Measurements from ENCODE around the gene PTPA.

Gene PTPA

DNA sequence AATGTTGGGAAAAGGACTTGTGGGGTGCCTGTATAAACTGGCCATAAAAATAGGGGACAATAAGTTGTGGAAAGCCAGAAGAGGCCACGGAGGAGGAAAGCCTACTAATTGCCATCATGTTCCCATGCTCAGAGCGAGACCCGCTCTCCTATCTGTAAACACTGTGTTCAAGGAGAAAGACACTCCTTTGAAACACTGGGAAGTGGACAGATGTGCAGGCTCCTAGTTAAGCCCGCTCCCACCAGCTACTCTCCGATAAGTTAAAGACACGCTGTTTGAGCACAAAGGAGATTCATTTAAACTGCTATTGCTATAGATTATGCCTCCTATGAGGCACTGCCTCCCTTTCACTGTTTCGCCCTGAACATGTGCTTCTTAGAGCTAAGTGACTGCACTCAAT, 9.9 kb upstream of the PTPA start (continued):
- TF ChIP-seq ZNF302 (tag by site-specific recombination; IDR thresholded peaks at IDR 0.05; ENCODE audit: low read depth), result no peak
- no peak for TF ChIP-seq ZNF624 (tag by site-specific recombination; IDR thresholded peaks at IDR 0.05)
- no peak for TF ChIP-seq ZNF335 (tag by site-specific recombination; conservative IDR thresholded peaks at IDR 0.05)
- no peak for TF ChIP-seq GLI2 (tag by site-specific recombination; IDR thresholded peaks at IDR 0.05; ENCODE audit: borderline replicate concordance, low read depth)
- no peak for TF ChIP-seq BCL11B (tag by site-specific recombination; IDR thresholded peaks at IDR 0.05; ENCODE audit: low read depth)
- no peak for TF ChIP-seq WT1 (tag by site-specific recombination; IDR thresholded peaks at IDR 0.05)

DNA sequence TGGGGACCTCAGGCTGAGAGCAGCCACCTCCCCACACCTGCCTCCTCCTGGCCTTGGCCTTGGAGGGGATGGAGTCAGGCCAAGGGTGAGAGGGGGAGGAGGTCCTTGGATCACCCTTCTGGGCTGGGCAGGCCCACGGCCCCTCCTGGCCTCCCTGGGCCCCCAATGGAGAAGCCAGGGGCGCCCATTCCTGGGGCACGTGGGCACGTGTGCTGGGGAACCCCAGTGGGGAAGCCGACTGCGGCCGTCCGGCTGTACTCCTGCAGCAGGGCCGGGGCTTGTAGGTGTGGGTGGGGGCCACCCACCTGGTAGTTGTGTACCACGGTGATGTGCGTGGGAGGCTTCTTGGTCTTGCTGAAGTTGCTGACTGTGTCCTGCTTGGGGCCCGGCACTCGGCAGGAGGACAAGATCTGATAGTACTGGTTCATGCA, 9.1 kb upstream of the PTPA start:
- no peak overlapping the region for H3K27ac ChIP-seq (ENCODE audit: extremely low read depth, low read depth, low read length)
- H3K9me3 ChIP-seq (ENCODE audit: control insufficient read depth, insufficient read depth, low read depth, low read length), result no peaks in the 10 kb centered on the region
- no peak overlapping the region for H3K4me3 ChIP-seq (ENCODE audit: low read depth, low read length)
- no peak for TF ChIP-seq ZNF830 (tag by site-specific recombination; IDR thresholded peaks at IDR 0.05; ENCODE audit: low read depth)
- TF ChIP-seq EGR2 (tag by site-specific recombination; IDR thresholded peaks at IDR 0.05; ENCODE audit: low read depth), result peak; percentile 93
- 0 out of 2 replicates have a peak, but pooled peaks have one; percentile 18 for TF ChIP-seq GLIS1 (tag by site-specific recombination; IDR thresholded peaks at IDR 0.05)
- TF ChIP-seq, protein P1, sequence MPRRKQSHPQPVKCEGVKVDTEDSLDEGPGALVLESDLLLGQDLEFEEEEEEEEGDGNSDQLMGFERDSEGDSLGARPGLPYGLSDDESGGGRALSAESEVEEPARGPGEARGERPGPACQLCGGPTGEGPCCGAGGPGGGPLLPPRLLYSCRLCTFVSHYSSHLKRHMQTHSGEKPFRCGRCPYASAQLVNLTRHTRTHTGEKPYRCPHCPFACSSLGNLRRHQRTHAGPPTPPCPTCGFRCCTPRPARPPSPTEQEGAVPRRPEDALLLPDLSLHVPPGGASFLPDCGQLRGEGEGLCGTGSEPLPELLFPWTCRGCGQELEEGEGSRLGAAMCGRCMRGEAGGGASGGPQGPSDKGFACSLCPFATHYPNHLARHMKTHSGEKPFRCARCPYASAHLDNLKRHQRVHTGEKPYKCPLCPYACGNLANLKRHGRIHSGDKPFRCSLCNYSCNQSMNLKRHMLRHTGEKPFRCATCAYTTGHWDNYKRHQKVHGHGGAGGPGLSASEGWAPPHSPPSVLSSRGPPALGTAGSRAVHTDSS (tag by site-specific recombination; IDR thresholded peaks at IDR 0.05), result no peak
- TF ChIP-seq, protein P2, sequence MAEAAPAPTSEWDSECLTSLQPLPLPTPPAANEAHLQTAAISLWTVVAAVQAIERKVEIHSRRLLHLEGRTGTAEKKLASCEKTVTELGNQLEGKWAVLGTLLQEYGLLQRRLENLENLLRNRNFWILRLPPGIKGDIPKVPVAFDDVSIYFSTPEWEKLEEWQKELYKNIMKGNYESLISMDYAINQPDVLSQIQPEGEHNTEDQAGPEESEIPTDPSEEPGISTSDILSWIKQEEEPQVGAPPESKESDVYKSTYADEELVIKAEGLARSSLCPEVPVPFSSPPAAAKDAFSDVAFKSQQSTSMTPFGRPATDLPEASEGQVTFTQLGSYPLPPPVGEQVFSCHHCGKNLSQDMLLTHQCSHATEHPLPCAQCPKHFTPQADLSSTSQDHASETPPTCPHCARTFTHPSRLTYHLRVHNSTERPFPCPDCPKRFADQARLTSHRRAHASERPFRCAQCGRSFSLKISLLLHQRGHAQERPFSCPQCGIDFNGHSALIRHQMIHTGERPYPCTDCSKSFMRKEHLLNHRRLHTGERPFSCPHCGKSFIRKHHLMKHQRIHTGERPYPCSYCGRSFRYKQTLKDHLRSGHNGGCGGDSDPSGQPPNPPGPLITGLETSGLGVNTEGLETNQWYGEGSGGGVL (tag by site-specific recombination; IDR thresholded peaks at IDR 0.05), result no peak
- TF ChIP-seq ZFHX2 (tag by site-specific recombination; conservative IDR thresholded peaks at IDR 0.05), result peak; percentile 95
- no peak for TF ChIP-seq ZNF157 (tag by site-specific recombination; IDR thresholded peaks at IDR 0.05)
- TF ChIP-seq ZNF416 (tag by site-specific recombination; IDR thresholded peaks at IDR 0.05), result no peak
- POLR2A ChIA-PET, result no interaction called here
- peaks cover 0 to 10% of the 10 kb centered on the region in 2 experiments; a peak in 1 of 3 replicates for H3K36me3 ChIP-seq (ENCODE audit: control insufficient read depth in 2 of 2, insufficient read depth in 1 of 2, low read length in 2 of 2)
- no peaks in the 10 kb centered on the region for H3K4me1 ChIP-seq (ENCODE audit: control insufficient read depth, insufficient read depth, low read length)
- CTCF ChIA-PET, result no interaction called here

DNA sequence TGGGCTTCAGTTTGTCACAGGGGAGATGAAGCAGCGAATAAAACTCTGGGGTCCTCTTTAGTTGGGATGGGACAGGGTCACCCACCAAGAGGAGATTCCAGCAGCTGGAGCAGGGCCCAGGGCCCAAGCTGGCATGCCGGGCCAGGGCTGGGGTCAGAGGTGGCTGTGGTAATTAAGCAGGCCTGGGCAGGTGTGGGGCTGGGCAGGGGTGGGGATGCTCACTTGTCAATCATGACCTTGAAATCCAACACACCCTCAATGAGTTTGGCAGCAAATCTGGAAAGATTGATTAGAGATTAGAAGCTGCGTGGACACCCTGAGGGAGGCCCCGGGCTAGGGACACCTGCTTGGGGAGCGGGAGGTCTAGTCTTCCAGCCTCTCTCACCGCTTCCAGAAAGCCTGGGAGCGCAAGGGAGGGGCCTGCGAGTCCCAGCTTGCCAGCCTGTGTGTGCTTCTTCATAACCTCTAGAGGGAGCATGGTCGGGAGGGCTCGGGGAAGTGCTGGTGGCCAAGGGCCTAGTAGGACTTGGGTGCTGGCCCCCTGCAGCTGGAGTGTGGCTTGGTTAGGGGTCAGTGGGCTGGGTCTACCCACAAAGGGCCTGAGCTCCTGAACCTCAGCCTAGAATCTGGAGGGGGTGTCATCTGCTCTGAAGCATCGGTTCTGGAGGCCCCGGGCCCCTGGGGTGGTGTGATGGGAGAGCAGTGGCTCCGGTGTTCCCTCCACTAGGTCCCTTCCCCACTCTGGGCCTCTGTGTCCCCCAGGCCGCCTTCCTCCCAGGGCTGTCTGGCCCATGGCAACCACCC, 8.2 kb upstream of the PTPA start:
- Histone ChIP-seq H3K4me3 (ENCODE audit: low read depth, low read length) (no peak overlapping the region), H3K27ac (ENCODE audit: extremely low read depth, low read depth, low read length) (no peak overlapping the region), H3K9me3 (ENCODE audit: control insufficient read depth, insufficient read depth, low read depth, low read length) (no peaks in the 10 kb centered on the region), H3K4me1 (ENCODE audit: control insufficient read depth, insufficient read depth, low read length) (no peaks in the 10 kb centered on the region), H3K36me3 (ENCODE audit: control insufficient read depth in 2 of 2, insufficient read depth in 1 of 2, low read length in 2 of 2) (peaks cover 0 to 14% of the 10 kb centered on the region in 2 experiments; a peak in 1 of 3 replicates)
- ChIA-PET POLR2A (interaction anchor here (1.0 to 1.2 kb wide), 2 partner anchors 9 to 29 kb away, joined by 3 to 5 read pairs; partner anchors contain the start of gene PTPA), CTCF (interaction anchor here (0.6 to 1.2 kb wide), 4 partner anchors 25 to 518 kb away, joined by 3 to 4 read pairs (median 3); no protein-coding TSS in a partner anchor)
- TF ChIP-seq ZBTB20 (tag by site-specific recombination; IDR thresholded peaks at IDR 0.05) (no peak), ZNF341 (tag by site-specific recombination; IDR thresholded peaks at IDR 0.05; ENCODE audit: low read depth) (peak; percentile 65), ZNF311 (tag by site-specific recombination; IDR thresholded peaks at IDR 0.05; ENCODE audit: borderline replicate concordance) (no peak), ZSCAN16 (tag by site-specific recombination; IDR thresholded peaks at IDR 0.05) (no peak), ZNF423 (tag by site-specific recombination; IDR thresholded peaks at IDR 0.05) (no peak), IKZF3 (tag by site-specific recombination; IDR thresholded peaks at IDR 0.05) (0 out of 2 replicates have a peak, but pooled peaks have one; percentile 26), ZIC2 (tag by site-specific recombination; IDR thresholded peaks at IDR 0.05) (peak; percentile 20; the same call in 1 of the 2 replicates), ZSCAN23 (tag by site-specific recombination; IDR thresholded peaks at IDR 0.05) (no peak), GLIS2 (tag by site-specific recombination; IDR thresholded peaks at IDR 0.05) (peak; percentile 77)
- TF ChIP-seq, protein P3, sequence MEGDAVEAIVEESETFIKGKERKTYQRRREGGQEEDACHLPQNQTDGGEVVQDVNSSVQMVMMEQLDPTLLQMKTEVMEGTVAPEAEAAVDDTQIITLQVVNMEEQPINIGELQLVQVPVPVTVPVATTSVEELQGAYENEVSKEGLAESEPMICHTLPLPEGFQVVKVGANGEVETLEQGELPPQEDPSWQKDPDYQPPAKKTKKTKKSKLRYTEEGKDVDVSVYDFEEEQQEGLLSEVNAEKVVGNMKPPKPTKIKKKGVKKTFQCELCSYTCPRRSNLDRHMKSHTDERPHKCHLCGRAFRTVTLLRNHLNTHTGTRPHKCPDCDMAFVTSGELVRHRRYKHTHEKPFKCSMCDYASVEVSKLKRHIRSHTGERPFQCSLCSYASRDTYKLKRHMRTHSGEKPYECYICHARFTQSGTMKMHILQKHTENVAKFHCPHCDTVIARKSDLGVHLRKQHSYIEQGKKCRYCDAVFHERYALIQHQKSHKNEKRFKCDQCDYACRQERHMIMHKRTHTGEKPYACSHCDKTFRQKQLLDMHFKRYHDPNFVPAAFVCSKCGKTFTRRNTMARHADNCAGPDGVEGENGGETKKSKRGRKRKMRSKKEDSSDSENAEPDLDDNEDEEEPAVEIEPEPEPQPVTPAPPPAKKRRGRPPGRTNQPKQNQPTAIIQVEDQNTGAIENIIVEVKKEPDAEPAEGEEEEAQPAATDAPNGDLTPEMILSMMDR (tag by site-specific recombination; IDR thresholded peaks at IDR 0.05), result peak; percentile 82
- TF ChIP-seq, protein P4, sequence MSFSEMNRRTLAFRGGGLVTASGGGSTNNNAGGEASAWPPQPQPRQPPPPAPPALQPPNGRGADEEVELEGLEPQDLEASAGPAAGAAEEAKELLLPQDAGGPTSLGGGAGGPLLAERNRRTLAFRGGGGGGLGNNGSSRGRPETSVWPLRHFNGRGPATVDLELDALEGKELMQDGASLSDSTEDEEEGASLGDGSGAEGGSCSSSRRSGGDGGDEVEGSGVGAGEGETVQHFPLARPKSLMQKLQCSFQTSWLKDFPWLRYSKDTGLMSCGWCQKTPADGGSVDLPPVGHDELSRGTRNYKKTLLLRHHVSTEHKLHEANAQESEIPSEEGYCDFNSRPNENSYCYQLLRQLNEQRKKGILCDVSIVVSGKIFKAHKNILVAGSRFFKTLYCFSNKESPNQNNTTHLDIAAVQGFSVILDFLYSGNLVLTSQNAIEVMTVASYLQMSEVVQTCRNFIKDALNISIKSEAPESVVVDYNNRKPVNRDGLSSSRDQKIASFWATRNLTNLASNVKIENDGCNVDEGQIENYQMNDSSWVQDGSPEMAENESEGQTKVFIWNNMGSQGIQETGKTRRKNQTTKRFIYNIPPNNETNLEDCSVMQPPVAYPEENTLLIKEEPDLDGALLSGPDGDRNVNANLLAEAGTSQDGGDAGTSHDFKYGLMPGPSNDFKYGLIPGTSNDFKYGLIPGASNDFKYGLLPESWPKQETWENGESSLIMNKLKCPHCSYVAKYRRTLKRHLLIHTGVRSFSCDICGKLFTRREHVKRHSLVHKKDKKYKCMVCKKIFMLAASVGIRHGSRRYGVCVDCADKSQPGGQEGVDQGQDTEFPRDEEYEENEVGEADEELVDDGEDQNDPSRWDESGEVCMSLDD (tag by site-specific recombination; IDR thresholded peaks at IDR 0.05), result no peak

Data from HEK293 (cell line).